HEK293 (cell line): ENCODE results near the gene PPA1.
"Not testable (repeated sequence)": the region's sequence is repeated elsewhere in the genome, so short reads cannot be mapped to it uniquely, and the experiment has no call there.

ENCODE experiments used
- CTCF ChIA-PET: fragments of 350-600 bp; formaldehyde crosslinking; extraction: SDS; loops from one replicate; lab custom pipeline; 2021; ENCODE audit warnings: antibody characterized with exemption; lab: Yijun Ruan, JAX
- POLR2A ChIA-PET: fragments of 300-600 bp; formaldehyde crosslinking; extraction: SDS; loops from one replicate; lab custom pipeline; 2020; ENCODE audit warnings: antibody characterized with exemption, inconsistent platforms; lab: Yijun Ruan, JAX
- H3K27ac ChIP-seq: fragments of 200-500 bp; sonication (Bioruptor generic); 2 replicates; pipeline ENCODE4 v1.5.1; 2014; ENCODE audit warnings: low read depth, low read length, control low read depth, inconsistent platforms; ENCODE audit errors: extremely low read depth
- H3K36me3 ChIP-seq, 2 experiments: fragments of 200-500 bp in 1 of 2; sonication (Bioruptor generic) in 1 of 2; 1 replicate in 1 of 2; 2 replicates in 1 of 2; pipeline ENCODE4 v1.5.1; 2014 to 2017; ENCODE audit warnings: inconsistent platforms in 2 of 2, low read length in 2 of 2; ENCODE audit not compliant: control insufficient read depth in 2 of 2, insufficient read depth in 1 of 2
- H3K4me1 ChIP-seq: fragments of 200-500 bp; sonication (Bioruptor generic); 2 replicates; pipeline ENCODE4 v1.5.1; 2014; ENCODE audit warnings: mild to moderate bottlenecking, low read length, inconsistent platforms; ENCODE audit not compliant: control insufficient read depth, insufficient read depth
- H3K4me3 ChIP-seq: 2 replicates; pipeline ENCODE4 v1.5.1; 2011; ENCODE audit warnings: low read depth, mild to moderate bottlenecking, control low read depth, low read length, moderate library complexity
- H3K9me3 ChIP-seq: fragments of 200-500 bp; sonication (Bioruptor generic); 2 replicates; pipeline ENCODE4 v1.5.1; 2014; ENCODE audit warnings: low read depth, low read length, inconsistent platforms; ENCODE audit not compliant: control insufficient read depth, insufficient read depth
- WT1 ChIP-seq: fragments of 450-650 bp; formaldehyde crosslinking; IDR thresholded peaks from 2 replicates; pipeline ENCODE4 v1.5.1; 2016; ENCODE audit warnings: missing biosample characterization, missing genetic modification characterization
- ZBTB17 ChIP-seq: fragments of 450-650 bp; formaldehyde crosslinking; IDR thresholded peaks from 2 replicates; pipeline ENCODE4 v1.5.1; 2016; ENCODE audit warnings: missing biosample characterization, missing genetic modification characterization
- ZNF121 ChIP-seq: fragments of 450-650 bp; formaldehyde crosslinking; IDR thresholded peaks from 2 replicates; pipeline ENCODE4 v1.5.1; 2016; ENCODE audit warnings: missing biosample characterization, missing genetic modification characterization
- ZNF404 ChIP-seq: fragments of 450-650 bp; formaldehyde crosslinking; IDR thresholded peaks from 2 replicates; pipeline ENCODE4 v1.5.1; 2017; ENCODE audit warnings: missing biosample characterization, missing genetic modification characterization
- ZNF48 ChIP-seq: fragments of 450-650 bp; formaldehyde crosslinking; IDR thresholded peaks from 2 replicates; pipeline ENCODE4 v1.5.1; 2016; ENCODE audit warnings: missing biosample characterization, missing genetic modification characterization
- TF ChIP-seq, protein P1 (sequence below): fragments of 450-650 bp; formaldehyde crosslinking; IDR thresholded peaks from 2 replicates; pipeline ENCODE4 v1.5.1; 2016; ENCODE audit warnings: missing biosample characterization, missing genetic modification characterization
- TF ChIP-seq, protein P2 (sequence below): fragments of 450-650 bp; formaldehyde crosslinking; IDR thresholded peaks from 2 replicates; pipeline ENCODE4 v1.5.1; 2016; ENCODE audit warnings: missing biosample characterization, missing genetic modification characterization

The PPA1 gene

DNA sequence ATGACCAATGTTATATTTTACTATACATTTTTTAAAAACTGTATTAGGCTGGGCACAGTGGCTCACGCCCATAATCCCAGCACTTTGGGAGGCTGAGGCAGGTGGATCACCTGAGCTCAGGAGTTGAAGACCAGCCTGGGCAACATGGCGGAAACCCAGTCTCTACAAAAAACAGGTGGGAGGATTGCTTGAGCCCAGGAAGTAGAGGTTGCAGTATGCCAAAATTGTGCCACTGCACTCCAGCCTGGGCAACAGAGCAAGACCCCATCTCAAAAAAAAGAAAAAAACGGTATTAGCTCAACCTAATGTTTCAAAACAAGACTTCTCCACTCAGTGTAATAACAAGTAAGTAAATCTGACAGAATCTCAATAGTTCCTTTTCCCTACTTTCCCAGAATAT, 73.9 kb downstream of the PPA1 start:
- H3K9me3 ChIP-seq, H3K27ac ChIP-seq, H3K4me3 ChIP-seq, H3K4me1 ChIP-seq: not testable (repeated sequence)
- ChIA-PET CTCF (interaction anchor here (5.5 kb wide), 1 partner anchor 13 kb away, joined by 43 read pairs; the partner anchor contains the start of gene TYSND1), POLR2A (interaction anchor here (1.0 to 1.5 kb wide), 2 partner anchors 11 to 13 kb away, joined by 4 to 8 read pairs; partner anchors contain the start of genes SAR1A and TYSND1)
- peak; percentile 90 for TF ChIP-seq ZNF121 (tag by site-specific recombination)
- H3K36me3 ChIP-seq, result peaks cover 33 to 81% of the 10 kb centered on the region in 2 experiments

- Histone ChIP-seq H3K9me3 (no peaks in the 10 kb centered on the region), H3K4me3 (no peak overlapping the region), H3K36me3 (peaks cover 40 to 86% of the 10 kb centered on the region in 2 experiments), H3K4me1 (peaks cover 3% of the 10 kb centered on the region; the same call in 1 of the 2 replicates), H3K27ac (no peak overlapping the region)
- ChIA-PET CTCF (interaction anchor here (1.0 to 5.5 kb wide), 2 partner anchors 12 to 207 kb away, joined by 4 to 43 read pairs; partner anchors contain the start of gene TYSND1), POLR2A (interaction anchor here (2.5 kb wide), 1 partner anchor 12 kb away, joined by 17 read pairs; the partner anchor contains the start of gene TYSND1)
- no peak for TF ChIP-seq ZBTB17 (tag by site-specific recombination)
Measured at GRCh38 chr10:70158113-70158512, 75.1 kb downstream of the PPA1 start.

DNA sequence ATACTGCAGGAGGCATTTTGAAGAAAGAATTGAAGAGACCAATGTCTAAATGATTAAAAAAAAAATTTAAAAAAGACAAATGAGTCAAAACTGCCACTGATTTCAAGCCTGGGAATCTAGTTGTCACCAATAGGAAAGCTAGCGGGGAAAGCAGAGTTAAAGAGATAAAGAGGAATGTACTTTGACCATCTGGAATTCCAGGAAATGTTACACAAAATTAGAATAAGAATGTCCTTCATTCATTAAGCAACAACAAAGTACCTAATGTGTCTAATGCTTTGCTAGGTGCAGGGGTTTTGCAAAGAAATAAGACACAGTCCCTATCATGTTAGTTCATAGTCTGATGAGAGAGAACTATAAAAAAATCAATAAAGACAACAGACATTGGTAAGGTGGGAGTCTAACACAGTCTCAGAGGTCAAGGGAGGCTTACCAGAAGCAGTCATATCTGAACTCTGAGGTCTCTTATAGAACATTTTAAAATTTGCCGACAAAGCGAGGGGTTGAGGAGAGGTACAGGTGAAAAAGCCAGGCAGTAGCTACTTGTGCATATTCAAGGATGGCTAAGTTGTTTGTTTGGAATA, 77.9 kb downstream of the PPA1 start:
- Histone ChIP-seq H3K4me1 (no peaks in the 10 kb centered on the region), H3K4me3 (no peak overlapping the region), H3K27ac (no peak overlapping the region), H3K9me3 (no peaks in the 10 kb centered on the region), H3K36me3 (peaks cover 51 to 96% of the 10 kb centered on the region in 2 experiments)
- TF ChIP-seq, protein P1, sequence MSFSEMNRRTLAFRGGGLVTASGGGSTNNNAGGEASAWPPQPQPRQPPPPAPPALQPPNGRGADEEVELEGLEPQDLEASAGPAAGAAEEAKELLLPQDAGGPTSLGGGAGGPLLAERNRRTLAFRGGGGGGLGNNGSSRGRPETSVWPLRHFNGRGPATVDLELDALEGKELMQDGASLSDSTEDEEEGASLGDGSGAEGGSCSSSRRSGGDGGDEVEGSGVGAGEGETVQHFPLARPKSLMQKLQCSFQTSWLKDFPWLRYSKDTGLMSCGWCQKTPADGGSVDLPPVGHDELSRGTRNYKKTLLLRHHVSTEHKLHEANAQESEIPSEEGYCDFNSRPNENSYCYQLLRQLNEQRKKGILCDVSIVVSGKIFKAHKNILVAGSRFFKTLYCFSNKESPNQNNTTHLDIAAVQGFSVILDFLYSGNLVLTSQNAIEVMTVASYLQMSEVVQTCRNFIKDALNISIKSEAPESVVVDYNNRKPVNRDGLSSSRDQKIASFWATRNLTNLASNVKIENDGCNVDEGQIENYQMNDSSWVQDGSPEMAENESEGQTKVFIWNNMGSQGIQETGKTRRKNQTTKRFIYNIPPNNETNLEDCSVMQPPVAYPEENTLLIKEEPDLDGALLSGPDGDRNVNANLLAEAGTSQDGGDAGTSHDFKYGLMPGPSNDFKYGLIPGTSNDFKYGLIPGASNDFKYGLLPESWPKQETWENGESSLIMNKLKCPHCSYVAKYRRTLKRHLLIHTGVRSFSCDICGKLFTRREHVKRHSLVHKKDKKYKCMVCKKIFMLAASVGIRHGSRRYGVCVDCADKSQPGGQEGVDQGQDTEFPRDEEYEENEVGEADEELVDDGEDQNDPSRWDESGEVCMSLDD (tag by site-specific recombination), result no peak
- TF ChIP-seq ZNF48 (tag by site-specific recombination), result no peak
- TF ChIP-seq, protein P2, sequence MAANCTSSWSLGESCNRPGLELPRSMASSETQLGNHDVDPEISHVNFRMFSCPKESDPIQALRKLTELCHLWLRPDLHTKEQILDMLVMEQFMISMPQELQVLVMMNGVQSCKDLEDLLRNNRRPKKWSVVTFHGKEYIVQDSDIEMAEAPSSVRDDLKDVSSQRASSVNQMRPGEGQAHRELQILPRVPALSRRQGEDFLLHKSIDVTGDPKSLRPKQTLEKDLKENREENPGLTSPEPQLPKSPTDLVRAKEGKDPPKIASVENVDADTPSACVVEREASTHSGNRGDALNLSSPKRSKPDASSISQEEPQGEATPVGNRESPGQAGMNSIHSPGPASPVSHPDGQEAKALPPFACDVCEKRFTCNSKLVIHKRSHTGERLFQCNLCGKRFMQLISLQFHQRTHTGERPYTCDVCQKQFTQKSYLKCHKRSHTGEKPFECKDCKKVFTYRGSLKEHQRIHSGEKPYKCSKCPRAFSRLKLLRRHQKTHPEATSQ (tag by site-specific recombination), result no peak
- TF ChIP-seq WT1 (tag by site-specific recombination), result no peak
- no peak for TF ChIP-seq ZNF404 (tag by site-specific recombination)
- CTCF ChIA-PET, result interaction anchor here (0.6 to 5.5 kb wide), 4 partner anchors 9 to 220 kb away, joined by 3 to 43 read pairs (median 4); partner anchors contain the start of gene TYSND1
- POLR2A ChIA-PET, result interaction anchor here (0.6 to 2.5 kb wide), 4 partner anchors 9 to 100 kb away, joined by 3 to 17 read pairs (median 6); partner anchors contain the start of gene TYSND1
